K562 (cell line): ENCODE data around the gene AQP11. TPM values are rescaled to one million over a fixed set of nuclear protein-coding genes. Genes with fewer than 3 reads are reported as not detected.

Source experiments
- EGR1 ChIP-seq: fragments of 450-650 bp; conservative IDR thresholded peaks from 2 replicates; pipeline ENCODE4 v1.6.1; 2017; ENCODE audit warnings: mild to moderate bottlenecking
- GATAD2B ChIP-seq: fragments of 450-650 bp; IDR thresholded peaks from 2 replicates; pipeline ENCODE4 v1.6.1; 2017; ENCODE audit warnings: mild to moderate bottlenecking, borderline replicate concordance
- HBP1 ChIP-seq: fragments of 450-650 bp; formaldehyde crosslinking; IDR thresholded peaks from 2 replicates; pipeline ENCODE4 v1.4.0; 2022; ENCODE audit warnings: missing genetic modification characterization
- HDAC1 ChIP-seq, 2 experiments: fragments of 450-650 bp; IDR thresholded peaks; 2 replicates each; pipeline ENCODE4 v1.6.1; 2016 to 2017; ENCODE audit warnings: inconsistent platforms in 1 of 2, mild to moderate bottlenecking in 1 of 2, moderate library complexity in 1 of 2
- HNRNPL ChIP-seq: fragments of 200-400 bp; formaldehyde crosslinking; IDR thresholded peaks from 2 replicates; pipeline ENCODE4 v1.6.1; 2017; ENCODE audit warnings: low read depth, mild to moderate bottlenecking, low read length
- SRSF9 ChIP-seq: fragments of 200-400 bp; formaldehyde crosslinking; IDR thresholded peaks from 2 replicates; pipeline ENCODE4 v1.6.1; 2017; ENCODE audit warnings: low read depth, low read length, borderline replicate concordance
- ZBTB12 ChIP-seq: fragments of 250-450 bp; sonication (Bioruptor Pico); IDR thresholded peaks from 2 replicates; pipeline ENCODE4 v1.4.0; 2020
- ZNF407 ChIP-seq: fragments of 450-650 bp; IDR thresholded peaks from 2 replicates; pipeline ENCODE4 v1.6.1; 2016; ENCODE audit warnings: low read depth
- polyA plus RNA-seq, 8 experiments: library from polyadenylated mRNA; depleted of rRNA in 4 of 8; stranded (reverse) in 5 of 8; unstranded in 3 of 8; fragments of >200 nt; fragmentation: Nextera tagmentation in 2 of 8; fragmentation: Illumina TruSeq in 1 of 8; extraction: Ambion mirVana in 2 of 8; extraction: Trizol in 1 of 8; gene quantifications; 2 replicates each; pipeline versions ENCODE4 v1.2.1 to v1.2.3, GENCODE V29; 2011 to 2014; ENCODE audit warnings: inconsistent platforms in 1 of 8, missing spikeins in 1 of 8
- total RNA-seq, 7 experiments: library from RNA; depleted of rRNA in 6 of 7; stranded (reverse); fragments of >200 nt in 6 of 7; fragmentation: Illumina TruSeq in 2 of 7; extraction: Trizol in 2 of 7; gene quantifications; 2 replicates each; pipeline versions ENCODE4 v1.2.1 to v1.2.3, GENCODE V29; 2011 to 2021; ENCODE audit warnings: low replicate concordance in 1 of 7

The AQP11 gene
- total and polyA plus RNA-seq, 9 of the 15 experiments (the other 6 are each of a cell fraction or from before 2014, with no cell fraction given) = 0.09 to 1.0 (median 0.36) TPM

GRCh38 chr11:77593883-77594282 lies 4.1 kb downstream of the AQP11 start (continued):
- TF ChIP-seq ZNF407 (no peak), GATAD2B (no peak), HBP1 (CRISPR knock-in tag) (no peak), SRSF9 (no peak), HNRNPL (no peak), EGR1 (no peak), ZBTB12 (no peak), HDAC1 (IDR thresholded peaks at IDR 0.05) (no peak)
